NCI-H2029 (cell line): Measurements from ENCODE around the gene BEST4.
"Not testable (repeated sequence)": the region's sequence is repeated elsewhere in the genome, so short reads cannot be mapped to it uniquely, and the experiment has no call there.

Experiments
- DNase-seq: peaks from one replicate; lab custom pipeline; 2025; lab: John Stamatoyannopoulos, UW

Gene BEST4

DNA sequence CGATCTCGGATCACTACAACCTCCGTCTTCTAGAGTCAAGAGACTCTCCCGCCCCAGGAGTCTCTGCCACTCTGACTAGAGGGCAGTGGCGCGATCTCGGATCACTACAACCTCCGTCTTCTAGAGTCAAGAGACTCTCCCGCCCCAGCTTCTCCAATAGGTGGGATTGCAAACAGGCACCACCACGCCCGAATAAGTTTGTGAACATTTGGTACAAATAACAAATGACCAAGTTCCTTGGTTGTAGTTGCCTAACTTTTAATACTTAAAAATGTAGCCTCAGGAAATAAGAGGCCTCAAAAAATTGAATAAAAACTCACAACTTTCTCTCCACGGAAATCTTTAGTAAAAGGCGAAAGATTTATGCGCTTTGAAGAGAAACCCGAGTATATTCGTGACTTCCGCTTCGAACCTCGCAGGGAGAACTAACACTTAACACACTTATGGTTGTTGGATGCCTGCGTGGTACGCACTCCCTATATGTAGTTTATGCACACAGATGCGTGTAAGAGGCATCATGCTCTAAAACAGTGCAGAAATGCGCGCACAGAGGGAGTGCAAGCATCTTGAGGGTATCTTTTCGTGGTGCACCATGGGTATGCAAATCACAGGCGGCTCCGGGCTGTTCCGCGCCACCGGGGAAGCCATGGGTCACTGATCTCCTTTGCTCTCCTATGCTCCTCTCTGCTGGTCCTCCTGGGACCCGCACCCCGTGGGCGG lies 31.8 kb upstream of the BEST4 start:
- DNase-seq = peak; percentile 75

DNA sequence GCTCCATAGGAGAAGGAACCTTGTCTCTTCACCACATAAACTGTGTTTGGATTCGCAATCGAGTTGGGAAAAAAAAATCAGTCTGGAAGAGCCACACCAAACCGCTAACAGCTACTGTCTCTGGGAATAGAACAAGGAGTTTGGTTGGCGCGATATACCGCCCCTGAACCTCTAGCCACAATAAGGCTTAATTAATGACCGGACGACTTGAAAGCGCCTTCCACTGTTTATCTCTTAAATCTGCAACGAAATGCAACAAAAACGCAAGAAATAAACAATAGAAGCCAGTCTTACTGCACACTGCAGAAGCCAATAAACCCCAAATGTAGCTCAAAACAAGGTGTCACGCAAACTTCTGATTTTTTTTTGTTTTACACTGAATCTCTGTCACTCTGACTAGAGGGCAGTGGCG lies 31.2 kb upstream of the BEST4 start:
- no peak for DNase-seq

DNA sequence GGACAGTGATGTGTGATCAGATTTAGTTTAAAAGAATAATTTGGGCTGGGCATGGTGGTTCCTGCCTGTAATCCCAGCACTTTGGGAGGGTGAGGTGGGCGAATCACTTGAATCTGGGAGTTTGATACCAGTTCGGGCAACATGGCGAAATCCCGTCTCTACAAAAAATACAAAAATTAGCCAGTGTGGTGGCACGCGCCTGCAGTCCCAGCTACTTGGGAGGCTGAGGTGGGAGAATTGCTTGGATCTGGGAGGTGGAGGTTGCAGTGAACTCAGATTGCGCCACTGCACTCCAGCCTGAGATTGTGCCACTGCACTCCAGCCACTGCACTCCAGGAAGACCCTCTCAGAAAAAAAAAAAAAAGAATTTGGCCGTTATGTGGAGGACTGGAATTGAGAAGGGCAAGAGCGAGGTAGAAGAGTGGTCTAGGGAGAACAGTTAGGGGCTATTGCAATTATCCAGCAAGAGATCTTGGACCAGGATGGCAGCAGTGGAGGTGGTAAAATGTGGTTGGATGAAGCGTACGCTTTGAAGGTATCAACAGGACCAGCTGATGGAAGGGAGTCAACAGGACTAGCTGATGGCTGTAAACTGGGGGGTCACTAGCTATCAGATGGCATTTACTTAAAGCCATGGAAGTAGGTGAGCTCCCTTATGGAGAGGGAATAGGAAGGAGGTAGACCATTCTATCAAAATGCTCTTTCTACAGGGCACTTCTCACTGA lies 30.0 kb upstream of the BEST4 start:
- no peak for DNase-seq

DNA sequence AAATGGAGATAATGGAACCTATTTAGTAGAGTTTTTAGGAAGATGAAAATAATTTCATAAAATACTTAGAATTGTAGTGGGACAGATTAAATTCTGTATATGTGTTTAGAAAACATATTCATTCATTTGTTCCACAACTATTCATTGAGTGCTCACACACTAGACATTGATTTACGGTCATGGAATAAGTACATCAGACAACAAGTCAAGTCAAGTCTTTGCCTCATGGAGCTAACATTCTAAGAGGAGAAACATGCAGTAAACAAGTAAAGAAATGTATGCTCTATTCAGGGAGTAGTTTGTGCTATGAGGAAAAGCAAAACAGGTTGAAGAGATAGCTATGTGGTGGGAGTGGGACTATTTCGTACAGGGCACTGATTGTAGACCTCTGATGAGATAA lies 29.3 kb upstream of the BEST4 start:
- no peak for DNase-seq

DNA sequence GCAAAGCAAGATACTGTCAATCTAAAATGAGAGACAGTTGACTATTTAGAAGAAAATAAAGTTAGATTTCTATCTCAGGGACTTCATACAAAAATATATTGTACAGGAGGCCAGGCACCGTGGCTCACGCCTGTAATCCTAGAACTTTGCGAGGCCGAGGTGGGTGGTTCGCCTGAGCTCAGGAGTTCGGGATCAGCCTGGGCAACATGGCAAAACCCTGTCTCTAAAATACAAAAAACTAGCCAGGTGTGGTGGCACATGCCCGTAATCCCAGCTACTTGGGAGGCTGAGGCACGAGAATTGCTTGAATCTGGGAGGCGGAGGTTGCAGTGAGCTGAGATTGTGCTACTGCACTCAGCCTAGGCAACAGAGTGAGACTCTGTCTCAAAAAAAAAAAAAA lies 28.0 kb upstream of the BEST4 start:
- DNase-seq = not testable (repeated sequence)

GRCh38 chr1:44812822-44813543 lies 25.0 kb upstream of the BEST4 start:
- DNase-seq = no peak

DNA sequence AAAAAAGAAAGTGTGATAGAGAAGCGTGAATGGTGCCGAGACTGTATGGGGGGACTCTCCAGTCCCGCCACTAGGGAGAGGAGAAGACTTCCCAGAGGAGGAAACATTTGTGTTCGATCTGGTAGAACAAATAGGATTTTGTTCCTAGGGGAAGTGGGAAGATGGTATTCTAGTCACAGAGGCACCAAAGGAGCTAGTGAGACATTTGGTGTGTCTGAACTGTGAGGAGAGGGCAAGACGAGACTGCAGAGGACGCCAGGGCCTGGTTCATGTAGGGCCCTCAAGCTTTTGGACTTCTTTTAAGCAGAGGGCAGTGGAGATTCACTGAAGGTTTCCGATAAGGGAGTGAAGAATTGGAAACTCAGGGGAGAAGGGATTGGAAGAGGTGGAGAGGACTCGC lies 23.3 kb upstream of the BEST4 start:
- DNase-seq = no peak

DNA sequence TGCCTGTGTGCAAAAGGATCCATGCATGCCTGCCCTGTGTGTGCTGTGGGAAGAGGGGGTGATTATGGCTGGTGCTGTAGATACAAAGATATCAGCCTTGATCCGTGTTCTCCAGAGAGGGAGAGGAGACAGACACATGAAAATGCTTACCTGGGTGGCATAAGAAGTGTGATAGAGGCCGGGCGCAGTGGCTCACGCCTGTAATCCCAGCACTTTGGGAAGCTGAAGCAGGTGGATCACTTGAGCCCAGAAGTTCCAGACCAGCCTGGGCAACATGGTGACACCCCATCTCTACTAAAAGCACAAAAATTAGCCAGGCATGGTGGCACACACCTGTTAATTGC lies 22.8 kb upstream of the BEST4 start:
- not testable (repeated sequence) for DNase-seq

GRCh38 chr1:44810101-44810761 lies 22.3 kb upstream of the BEST4 start:
- DNase-seq = peak; percentile 31

DNA sequence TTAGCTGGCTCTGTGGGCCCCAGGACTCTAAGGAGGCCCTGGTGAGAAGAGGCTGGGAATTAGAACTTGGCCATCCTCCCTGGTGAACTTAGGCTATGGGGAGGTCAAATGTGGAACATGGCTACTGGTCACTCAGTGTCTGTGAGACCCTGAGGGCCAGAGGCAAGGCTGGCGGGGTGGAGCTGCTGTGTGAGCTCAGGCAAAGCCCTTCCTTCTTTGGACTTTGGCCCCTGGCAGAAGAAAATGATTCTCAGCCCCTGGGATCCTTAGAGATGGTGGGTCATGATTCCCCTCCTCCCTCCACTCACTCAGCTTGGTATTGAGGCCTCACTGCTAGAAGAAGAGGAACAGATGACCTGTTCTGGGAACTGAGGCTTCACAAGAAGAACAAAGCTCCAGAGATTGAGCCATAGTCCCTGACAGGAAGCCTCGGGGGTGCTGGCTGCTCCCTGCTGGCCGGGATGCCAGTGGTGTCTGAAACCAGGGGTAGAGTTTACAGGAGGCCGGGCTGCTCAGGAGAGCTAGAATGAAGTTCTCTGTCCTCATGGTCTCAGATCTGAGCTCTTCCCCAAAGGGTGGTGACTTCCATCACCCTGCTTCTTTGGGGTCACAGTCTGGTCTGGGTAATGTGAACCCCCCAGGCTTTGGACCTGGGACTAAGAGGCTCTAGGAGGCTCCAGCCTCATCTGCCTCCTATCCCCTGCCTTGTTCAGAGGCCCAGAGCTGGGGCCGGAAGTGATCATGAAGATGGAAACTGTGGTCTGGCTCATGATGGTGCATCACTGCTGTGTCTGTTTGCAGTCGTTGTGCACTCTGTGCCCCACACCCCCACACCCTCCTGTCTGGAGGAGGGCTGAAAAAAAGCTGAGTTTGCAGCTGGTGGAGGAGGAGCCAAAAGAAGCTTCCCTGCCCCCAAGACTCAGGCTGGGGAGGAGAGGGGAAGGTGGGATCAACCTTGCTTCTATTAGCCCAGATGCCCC lies 21.3 kb upstream of the BEST4 start:
- no peak for DNase-seq

- DNase-seq = no peak
Observed at GRCh38 chr1:44808063-44808937, 20.3 kb upstream of the BEST4 start, which contains the start of gene BTBD19. Gene BTBD19 (plus strand): TSS chr1:44808523. CDS start chr1:44808821, 298 bp downstream.

DNA sequence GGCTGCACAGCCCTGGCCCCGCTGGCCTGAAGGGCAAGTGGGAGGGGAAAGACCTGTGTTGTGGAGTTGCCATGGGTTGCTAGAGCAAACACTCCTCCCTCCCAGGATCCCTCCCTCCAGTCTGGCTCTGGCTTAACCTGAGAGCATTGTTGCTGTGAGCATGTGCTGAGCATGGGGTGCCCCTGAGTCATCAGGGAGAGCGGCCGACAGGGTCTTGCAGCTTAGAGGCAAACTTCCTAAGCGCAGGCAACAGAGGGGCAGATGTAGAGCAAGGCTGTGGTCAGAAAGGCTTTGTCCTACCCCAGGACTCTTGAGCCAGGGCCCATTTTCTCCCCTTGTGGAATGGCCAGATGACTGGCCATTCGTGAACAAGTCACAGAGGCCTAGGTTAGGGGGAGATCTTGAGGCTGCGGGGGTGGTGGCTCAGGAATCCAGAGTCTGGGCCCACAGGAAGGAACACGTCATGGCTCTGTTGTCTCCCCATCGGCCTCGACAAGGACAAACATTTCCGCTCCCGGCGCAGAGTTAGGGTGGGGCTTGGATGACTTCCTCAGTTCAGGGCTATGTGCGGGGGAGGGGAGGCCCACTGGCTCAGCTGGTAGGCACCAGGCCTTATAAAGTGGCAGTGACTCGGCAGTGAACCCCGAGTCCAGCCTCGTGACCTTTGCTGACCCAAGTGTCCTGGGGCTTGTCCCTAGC lies 19.5 kb upstream of the BEST4 start:
- peak; percentile 96 for DNase-seq

DNA sequence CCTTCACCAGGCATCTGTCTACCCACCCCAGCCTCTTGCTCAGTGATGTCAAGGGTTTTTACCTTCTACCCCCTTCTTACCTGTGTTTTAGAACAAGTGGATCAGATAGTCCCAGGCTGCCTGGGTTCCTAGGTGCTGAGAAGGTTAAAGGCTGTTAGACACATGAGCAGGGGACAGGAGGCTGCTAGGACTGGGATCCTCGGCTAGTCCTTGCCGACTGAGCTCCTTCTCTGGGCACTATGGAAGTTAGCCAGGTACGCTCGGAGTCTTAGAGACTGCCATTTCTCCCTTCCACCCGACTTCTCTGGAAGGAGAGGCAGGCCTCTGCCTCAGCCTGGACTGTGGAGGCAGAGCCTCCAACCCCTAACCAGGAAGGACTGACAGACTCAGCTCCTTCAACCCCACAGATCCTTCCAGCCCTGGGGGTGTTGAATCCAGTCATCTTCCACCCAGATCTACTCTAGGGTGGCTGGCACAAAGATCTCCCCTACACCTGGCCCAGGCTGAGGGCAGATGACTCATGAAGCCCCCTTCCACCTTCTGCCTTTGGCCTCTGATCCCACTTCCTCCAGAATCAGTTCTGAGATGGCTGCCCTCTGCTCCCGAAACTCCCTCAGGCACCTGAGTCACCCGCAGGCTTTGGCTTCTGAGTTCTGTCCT lies 18.9 kb upstream of the BEST4 start, which contains the start of gene DYNLT4:
DYNLT4 (minus strand) TSS at position 648 of the 660 bp plus-strand sequence. CDS start 683 bp downstream, outside the sequence.
- DNase-seq = no peak

GRCh38 chr1:44806025-44806703 lies 18.2 kb upstream of the BEST4 start:
- no peak for DNase-seq

DNA sequence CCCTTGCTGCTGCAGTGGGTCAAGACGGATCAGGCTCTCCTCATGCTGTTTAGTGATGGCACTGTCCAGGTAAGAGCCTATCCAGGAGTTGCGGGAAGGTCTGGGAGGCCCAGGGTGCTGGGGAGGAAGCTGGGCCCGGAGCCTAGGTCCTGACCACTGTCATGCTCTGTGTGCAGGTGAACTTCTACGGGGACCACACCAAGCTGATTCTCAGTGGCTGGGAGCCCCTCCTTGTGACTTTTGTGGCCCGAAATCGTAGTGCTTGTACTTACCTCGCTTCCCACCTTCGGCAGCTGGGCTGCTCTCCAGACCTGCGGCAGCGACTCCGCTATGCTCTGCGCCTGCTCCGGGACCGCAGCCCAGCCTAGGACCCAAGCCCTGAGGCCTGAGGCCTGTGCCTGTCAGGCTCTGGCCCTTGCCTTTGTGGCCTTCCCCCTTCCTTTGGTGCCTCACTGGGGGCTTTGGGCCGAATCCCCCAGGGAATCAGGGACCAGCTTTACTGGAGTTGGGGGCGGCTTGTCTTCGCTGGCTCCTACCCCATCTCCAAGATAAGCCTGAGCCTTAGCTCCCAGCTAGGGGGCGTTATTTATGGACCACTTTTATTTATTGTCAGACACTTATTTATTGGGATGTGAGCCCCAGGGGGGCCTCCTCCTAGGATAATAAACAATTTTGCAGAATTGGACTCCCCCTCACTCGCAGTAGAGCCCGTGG lies 17.5 kb upstream of the BEST4 start:
- DNase-seq = no peak

- DNase-seq = no peak
Observed at GRCh38 chr1:44803312-44804095, 15.5 kb upstream of the BEST4 start.

DNA sequence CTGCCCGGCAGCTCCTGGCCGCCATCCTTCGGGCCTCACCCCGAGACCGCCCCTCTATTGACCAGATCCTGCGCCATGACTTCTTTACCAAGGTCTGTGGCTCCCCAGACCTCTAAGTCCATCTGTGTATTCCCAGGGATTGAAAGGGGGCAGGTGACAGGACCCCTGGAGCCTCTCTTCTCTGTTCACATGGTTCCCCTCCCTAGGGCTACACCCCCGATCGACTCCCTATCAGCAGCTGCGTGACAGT lies 15.0 kb upstream of the BEST4 start:
- DNase-seq = no peak
